HG03439 (cell line): ENCODE data around the gene GTPBP1.

Experiments
- ATAC-seq: cut with Tn5 transposase; IDR thresholded peaks from one replicate; pipeline ENCODE4 v1.9.1; 2021; ENCODE audit warnings: mild to moderate bottlenecking, moderate library complexity; ENCODE audit not compliant: unreplicated experiment

Gene GTPBP1

DNA sequence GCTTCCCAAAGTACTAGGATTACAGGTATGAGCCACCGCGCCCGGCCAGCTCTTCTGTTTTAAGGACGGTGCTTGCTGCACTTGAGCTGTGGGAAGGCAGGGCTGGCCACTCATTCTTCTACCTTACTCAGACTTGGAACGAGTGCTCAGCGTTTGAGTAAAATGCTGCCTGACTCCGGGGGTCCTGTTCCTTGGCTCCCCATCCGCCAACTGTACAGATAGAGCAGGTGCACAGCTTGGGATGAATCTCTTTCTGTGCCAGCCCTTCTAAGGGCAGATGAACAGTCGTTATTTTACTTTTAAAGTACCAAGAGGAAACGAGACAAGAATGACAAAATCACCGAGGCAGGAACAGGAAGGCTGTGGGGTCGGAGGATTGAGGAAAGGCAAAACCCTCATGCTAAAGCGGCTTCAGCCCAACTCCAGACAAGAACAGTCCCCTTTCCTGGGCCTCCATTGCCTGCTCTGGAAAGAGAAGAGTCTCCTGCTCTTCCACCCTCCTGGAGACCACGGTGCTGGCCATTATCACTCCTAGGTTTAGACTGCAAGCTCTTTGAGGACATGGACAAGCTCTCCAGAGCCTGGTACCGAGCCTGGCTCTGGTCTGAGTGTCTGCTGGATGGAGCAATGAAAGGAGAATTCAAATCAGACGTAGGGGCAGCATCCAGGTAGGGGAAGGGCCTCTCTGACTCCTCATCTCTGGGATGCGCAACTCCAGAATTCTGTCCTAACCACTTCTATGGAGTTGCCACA, 51.1 kb downstream of the GTPBP1 start:
- ATAC-seq, result no peak

DNA sequence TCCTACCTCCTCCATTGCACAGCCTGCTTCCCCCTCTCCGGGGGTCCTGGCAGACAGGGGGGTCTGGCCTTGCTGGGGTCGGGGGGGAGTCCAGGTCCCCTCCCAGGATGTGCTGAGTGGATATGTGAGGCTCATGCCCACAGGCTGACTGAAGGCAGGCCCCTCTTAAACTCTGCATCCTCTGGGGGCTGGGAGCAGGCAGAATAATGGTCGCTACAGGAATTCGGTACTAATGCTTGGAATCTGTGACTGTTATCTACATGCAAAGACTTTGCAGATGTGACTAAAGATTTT, 51.7 kb downstream of the GTPBP1 start:
- no peak for ATAC-seq

DNA sequence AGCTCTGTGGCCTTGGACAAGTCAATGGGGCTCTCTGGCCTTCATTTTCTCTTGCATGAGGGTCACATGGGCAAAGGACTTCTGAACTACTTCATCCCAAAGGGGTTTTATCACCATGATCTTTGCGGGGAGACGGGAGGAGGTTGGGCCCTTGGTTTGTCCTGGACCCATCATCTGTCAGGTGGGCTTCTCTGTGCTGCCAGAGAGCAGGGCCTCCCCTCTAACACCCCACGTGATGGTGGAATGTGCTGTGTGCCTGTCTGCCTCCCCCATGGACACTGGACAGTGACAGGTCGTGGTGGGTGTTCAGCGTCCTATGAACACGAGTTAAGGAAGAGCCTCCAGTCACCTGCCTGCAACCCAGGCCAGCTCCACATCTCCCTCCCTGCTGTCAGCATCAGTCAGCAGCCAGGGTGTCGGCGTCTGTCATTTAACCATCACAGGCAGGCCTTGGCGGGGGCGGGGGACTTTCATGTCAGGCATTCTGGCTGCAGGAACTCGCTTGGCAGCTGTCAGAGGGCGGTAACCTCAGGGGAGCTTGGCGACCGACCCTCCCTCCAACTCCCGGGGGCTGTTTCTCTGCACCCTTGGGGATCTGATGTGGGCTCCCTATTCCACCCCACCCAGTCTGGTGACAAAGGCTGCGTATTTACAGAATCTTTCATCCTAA, 52.7 kb downstream of the GTPBP1 start:
- no peak for ATAC-seq

DNA sequence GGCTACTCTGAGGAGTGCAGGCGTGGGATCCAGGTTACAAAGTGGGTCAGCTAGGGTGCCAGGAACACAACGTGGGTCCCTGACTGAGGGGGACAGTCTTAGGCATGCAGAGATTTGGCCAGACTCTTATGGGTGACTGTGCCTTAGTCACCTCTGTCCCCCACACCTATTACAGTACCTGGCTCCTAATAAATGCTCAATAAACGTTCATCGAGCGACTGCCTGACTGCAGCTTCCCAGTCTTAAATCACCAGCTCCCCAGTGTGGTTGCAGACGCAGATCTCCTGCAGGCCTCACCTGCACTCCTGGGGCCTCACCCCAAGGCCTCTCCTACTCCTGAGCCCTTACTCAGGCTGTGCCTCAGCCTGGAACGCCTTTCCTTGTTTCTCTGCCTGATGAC, 53.3 kb downstream of the GTPBP1 start:
- no peak for ATAC-seq

DNA sequence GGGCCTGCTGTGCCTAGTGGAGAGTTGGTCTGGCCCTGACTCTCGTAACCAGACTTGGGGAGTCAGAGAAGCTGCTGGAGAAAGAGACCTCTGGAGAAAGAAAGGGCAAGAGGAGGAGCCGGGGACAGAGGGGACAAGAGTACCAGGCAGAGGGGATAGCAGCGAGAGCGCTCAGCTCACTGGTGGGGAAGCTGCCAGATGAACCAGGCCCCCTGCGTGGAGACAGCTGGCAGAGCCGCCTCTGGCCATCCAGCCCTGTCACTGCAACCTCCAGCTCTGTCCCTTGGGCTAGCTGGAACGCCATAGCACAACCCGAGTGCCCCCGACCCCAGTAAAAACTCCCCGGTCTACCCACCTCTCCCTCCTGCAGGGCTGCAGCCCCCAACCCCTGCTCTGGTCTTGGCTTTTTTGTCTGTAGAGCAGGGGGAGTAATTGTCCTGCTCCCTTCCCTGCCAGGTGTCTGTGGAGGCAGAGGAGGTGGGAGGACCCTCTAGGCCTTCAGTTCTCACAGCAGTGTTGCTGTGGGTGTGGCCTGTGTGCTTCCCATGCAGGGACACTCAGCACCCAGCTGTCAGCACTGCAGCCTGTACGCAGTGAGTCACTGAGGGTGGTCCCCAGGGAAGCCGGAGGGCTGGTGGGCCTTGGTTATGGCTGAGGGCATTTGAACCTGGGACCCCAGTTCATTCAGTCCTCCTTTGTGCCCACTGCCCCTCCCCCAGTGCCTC, 54.9 kb downstream of the GTPBP1 start:
- ATAC-seq, result no peak

DNA sequence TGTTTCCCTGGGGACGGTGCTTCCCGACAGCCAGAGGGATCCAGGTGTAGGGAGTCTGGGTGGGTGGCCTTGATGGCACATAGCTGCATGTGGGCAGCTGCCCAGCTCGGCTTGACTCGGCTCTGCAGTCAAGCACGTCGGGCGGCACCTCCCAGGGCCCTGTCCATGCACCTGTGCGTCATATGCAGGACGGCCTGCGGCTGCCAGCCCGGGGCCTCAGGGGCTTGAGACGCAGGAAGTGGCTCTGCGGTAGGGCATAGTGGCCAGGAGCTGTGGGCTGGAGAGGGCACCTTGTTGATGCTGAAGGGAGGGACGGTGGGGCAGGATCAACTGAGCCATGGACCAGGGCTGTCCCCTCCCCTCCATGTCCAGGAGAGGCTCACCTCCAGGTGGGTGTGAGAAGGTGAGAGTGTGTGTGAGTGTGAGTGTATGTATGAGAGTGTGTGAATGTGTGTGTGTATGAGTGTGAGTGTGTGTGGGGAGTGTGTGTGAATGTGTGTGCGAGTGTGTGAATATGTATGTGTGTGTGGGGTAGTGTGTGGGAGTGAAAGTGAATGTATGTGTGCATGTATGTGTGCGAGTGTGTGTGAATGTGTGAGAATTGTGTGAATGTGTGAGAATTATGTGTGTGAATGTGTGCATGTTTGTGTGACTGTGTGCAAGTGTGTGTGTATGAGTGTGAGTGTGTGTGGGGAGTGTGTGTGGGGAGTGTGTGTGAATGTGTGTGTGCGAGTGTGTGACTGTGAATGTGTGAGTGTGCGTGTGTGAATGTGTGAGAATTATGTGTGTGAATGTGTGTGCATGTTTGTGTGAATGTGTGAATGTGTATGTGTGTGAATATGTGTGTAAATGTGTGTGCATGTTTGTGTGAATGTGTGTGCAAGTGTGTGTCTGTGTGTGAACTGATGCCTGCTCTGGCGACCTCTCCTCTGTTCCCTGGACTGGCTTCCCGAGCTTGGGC, 55.7 kb downstream of the GTPBP1 start:
- ATAC-seq, result no peak

DNA sequence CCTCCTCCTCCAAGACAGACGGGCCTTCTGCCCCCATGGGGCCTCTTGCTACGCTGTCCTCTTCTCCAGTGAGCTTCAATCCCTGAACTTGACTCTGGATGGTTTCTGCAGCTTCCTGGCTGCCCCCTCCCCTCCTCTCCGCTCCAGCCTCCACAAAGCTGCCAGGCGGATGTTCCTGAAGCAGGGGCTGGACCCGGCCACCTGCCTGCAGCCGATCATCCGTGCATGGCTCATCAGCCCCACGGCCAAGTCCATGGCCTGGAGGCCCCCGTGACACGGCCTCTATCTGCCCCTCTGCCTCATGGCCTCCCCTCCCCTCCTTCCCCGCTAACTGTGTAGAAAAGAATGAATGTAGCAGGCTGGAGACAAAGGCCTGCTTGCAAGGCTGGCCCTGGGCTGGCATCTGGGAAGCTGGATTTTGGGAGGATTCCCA, 56.8 kb downstream of the GTPBP1 start:
- no peak for ATAC-seq

DNA sequence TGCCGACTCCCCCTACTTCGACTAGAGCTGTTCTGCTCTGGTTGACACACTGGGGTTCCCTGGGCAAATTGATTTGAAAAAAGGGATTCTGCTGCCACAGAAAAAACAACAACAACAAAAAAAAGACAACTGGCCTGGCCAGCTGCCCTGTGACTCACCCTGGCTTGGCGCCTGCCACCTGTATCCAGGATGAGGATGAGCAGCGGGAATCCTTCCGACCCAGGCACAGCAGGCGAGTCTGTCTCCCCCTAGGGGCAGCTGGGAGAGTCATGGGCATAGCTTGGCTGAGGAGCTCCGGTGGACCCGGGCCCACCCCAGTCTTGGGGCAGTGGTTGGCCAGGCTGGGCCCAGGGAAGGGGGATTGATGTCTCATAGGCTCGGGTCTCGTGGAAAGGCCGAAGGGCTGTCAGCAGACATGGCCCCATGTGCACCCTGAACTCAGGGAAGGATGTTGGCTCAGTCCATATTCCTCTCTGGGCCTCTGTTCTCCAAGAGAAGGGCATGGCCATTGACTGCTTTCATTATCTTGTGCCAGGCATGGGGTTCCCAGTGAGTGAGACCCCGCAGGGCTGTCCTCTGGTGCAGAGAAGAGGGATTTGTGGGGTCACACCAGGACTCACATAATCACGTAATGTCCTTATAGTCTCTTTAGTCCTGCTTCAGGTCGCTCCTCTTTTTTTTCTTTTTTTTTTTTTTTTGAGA, 60.5 kb downstream of the GTPBP1 start:
- ATAC-seq, result no peak

DNA sequence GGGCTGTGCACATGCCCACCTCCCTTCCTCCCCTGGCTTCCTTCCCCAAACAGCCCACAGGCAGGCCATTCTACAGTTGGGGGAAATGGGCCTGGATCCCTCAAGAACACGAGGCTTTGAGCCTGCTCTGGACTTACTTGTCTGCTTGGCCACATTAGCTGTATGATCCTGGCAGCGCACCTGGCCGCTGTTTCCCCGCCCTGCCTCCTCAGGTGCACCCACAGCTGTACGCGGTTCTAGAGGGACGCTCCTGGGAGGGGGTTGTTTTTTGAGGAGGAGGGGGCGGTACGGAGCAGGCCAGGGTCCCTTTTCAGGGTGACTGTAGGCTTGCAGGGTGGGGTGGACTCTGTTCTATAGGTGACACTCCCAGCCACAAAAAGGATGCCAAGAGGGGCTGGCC, 61.6 kb downstream of the GTPBP1 start:
- ATAC-seq, result no peak

DNA sequence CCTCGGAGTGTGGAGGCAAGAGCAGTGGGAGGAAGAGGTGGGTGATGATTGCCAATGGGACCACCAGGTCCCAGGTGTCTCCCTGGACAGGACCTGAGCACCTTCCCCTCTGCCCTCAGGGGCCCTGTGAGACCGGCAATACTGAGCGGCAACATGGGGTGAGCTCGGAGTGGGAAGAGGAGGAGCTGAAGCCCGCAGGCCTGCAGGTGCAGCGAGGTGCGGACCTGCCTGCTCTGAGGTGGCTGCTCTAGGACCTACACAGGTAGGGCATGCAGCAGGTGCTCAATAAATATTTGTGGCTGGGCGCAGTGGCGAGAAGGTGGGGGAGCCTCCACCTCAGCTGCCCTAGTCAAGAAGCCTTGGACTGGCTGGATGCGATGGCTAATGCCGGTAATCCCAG, 62.3 kb downstream of the GTPBP1 start:
- ATAC-seq, result no peak

DNA sequence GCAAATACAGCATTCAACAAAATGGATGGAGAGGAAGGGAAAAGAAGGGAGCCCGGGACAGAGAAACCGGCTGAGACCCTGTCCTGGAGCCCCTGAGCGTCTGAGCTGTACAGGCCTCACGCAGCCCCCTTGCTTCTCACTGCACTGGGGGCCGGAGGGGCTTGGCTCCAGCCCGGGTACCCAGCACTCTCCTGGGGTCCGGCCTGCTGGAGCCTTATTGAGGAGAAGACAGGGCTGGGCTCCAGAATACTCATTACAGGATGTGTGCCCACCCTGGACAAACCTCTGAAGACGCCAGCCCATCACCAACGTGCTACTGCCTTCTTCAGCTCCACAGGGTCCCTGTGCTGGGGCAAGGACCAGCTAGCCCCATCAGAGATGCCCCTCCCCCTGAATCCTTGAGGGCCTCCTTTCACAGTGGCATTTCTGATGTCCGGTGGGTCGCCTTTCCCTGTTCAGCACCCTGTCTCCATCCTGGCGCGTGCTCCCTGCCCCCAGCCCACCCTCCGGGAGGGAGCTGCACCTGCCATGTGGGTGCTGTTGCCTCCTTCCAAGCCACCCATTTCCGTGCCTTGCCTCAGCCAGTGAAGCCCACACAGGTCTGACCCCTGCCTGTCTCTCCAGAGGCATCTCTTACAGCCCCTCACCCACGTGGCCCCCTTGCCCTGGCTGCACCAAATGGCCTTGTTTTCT, 64.7 kb downstream of the GTPBP1 start:
- no peak for ATAC-seq

DNA sequence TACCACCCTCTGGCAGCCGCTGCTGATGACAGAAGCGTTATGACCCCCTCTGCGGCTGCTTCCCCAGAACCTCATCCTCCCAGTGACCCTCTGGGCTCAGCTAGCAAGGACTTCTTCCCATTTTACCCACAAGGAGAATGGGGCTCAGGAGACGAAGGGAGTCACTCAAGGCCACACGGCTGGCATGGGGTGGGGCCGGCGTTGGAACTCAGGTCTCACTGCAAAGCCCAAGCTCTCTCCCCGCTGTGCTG, 66.8 kb downstream of the GTPBP1 start:
- ATAC-seq, result no peak

DNA sequence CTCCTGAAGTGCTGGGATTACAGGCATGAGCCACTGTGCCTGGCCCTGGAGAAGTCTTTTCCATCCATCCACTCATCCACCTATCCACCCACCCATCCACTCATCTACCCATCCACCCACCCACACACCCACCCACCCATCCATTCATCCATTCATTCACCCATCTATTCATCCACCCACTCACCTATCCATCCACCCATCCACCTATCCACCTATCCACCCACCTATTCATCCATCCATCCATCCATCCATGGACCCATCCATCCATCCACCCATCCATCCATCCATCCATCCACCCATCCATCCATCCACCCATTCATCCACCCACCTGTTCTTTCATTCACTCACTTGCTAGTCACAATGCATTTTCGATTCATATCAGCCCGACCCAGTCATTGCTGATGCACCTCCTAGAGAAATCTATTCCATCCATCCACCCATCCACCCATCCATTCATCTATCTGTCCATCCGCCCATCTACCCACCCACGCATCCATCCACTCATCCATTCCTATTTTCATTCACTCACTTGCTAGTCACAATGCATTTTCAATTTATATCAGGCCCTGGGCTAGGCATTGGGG, 67.7 kb downstream of the GTPBP1 start:
- ATAC-seq, result no peak

DNA sequence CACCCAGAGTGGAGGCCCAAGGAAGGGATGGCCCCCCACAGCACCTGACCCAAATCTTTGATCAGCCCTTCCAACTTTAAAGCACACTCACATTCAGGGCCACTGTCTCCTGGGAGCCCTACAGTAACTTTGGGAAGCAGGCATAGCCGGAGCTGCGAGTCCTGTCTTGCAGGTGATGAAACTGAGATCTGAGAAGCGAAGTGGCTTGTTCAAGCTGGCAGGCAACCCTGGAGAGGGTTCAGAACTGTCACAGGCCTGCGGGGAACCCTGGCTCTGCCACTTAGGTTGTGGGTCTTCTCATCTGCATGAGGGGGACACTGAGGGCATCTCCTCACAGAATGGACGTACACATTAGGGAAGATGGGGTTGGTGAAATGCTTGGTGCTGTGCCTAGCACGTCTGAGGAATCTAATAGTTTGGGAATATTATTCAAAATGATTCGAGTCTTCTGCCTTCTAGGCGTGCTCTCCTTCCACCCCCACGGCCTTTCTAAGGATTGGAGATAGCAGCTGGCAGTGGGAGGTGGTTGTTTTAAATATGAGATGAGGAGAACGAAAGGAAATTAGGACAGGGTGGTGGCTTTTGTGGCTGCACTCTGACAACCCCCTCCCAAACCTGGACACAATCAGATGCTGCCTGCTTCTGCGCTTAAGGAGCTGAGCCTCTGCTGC, 68.9 kb downstream of the GTPBP1 start:
- ATAC-seq, result no peak

DNA sequence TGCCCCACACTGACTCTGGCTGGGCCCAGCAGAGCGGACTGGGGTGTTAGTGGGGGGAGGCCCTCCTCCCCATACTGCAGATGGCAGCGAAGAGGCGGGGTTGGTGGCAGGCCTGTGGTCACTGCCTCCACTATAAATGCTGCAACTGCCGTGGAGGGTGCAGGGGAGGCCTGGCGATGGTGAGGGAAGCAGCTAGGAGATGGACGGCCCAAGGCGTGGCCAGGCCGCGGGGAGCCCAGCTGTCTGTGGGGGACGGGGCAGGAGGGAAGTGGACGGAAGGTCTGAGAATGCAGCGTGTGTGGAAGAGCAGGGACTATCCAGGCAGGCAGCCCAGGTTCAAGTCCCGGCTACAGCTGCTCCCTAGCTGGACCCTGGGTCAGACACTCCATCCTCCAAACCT, 69.9 kb downstream of the GTPBP1 start:
- ATAC-seq, result no peak

DNA sequence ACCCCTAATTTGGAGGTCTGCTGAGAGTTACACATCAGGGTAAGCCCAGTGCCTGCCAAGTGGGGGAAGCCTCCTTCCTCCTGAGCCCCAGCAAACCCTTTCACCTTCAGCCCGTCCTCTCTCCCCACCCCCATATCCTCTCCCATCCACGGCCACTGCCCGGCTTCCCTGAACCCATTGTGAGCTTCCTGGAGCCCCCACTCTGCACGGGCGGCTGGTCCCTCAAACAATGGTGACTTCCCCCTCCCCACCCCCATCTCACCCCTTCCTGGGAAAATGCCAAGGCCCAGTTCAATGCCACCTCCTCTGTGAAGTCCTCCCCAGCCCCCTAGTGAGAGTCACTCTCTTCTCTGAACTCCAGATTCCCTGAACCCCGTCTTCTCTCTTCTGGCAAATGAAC, 70.3 kb downstream of the GTPBP1 start:
- ATAC-seq, result no peak

DNA sequence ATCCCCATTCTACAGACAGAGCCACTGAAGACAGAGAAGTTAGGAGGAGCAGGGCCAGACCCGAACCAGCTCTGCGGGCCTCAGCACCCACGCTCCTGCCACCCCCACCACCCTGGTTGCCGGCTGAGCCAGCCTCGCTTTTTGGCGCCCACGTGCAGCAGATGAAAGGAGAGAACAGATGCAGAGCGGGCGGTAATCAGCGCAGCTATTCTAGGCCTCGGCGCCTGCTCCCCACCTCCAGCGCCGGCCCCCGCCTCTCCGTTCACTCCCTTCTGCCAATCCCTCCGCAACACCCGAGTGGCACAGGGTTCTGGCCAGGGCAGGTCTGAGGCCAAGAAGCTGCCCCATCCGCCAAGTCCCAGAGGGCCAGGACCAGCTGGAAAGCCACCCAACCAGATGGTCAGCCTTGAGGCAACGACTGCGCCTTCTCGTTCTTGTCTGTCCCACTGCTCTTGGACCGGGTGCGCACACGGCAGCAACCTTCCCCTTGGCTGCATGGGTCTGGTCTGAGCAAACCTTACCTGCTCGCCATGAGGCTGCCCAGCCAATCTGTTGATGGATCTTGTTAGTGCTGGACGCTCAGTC, 71.4 kb downstream of the GTPBP1 start:
- no peak for ATAC-seq

DNA sequence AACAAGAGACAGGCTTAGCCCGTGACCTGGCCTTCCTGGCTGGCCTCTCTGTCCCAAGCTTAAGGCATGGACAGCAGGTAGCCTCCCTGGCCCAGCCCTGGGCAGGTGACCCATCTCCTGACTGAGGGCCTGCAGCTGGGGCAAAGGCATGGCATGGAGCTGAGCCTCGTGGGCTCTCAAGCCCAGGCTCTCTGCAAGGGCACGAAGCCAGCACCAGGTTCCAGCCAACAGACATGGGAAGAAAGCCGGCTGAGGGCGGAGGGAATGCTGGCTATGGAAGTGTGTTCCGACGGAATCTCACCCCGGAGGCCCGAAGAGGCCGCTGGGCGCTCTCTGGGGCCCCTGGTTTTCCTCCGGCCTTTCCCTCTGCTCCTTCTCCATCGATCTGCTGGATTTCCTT, 75.3 kb downstream of the GTPBP1 start:
- ATAC-seq, result no peak
